HCT116 (cell line): ENCODE results near the gene BACE1.

ENCODE experiments used
- CEBPB ChIP-seq: IDR thresholded peaks from 2 replicates; pipeline ENCODE4 v1.6.1; 2012; ENCODE audit warnings: low read depth
- ELF1 ChIP-seq: IDR thresholded peaks from 2 replicates; pipeline ENCODE4 v1.6.1; 2012; ENCODE audit warnings: low read depth, borderline replicate concordance
- EZH2 ChIP-seq: fragments of 200-600 bp; sonication (generic); IDR thresholded peaks from 2 replicates; pipeline ENCODE4 v1.6.1; 2017; ENCODE audit warnings: antibody characterized with exemption, mixed run types
- POLR2A ChIP-seq: IDR thresholded peaks from 2 replicates; pipeline ENCODE4 v1.7.0; 2011; ENCODE audit warnings: borderline replicate concordance; ENCODE audit not compliant: insufficient read depth, insufficient read length; ENCODE audit errors: extremely low read depth
- POLR2AphosphoS5 ChIP-seq: IDR thresholded peaks from 2 replicates; pipeline ENCODE4 v1.6.1; 2011; ENCODE audit warnings: mild to moderate bottlenecking, low read depth, low read length, moderate library complexity
- RAD21 ChIP-seq: IDR thresholded peaks from 2 replicates; pipeline ENCODE4 v1.6.1; 2012; ENCODE audit warnings: low read depth, mild to moderate bottlenecking
- SP1 ChIP-seq: IDR thresholded peaks from 2 replicates; pipeline ENCODE4 v1.6.1; 2012; ENCODE audit warnings: low read depth
- SRF ChIP-seq: IDR thresholded peaks from 2 replicates; pipeline ENCODE4 v1.6.1; 2012; ENCODE audit warnings: low read depth
- ZFX ChIP-seq: fragments of 450-650 bp; IDR thresholded peaks from 2 replicates; pipeline ENCODE4 v1.6.1; 2017
- TF ChIP-seq, protein P1 (sequence below), 3 experiments: fragments of 200-600 bp in 1 of 3; sonication (generic) in 1 of 3; IDR thresholded peaks in 2 of 3; conservative IDR thresholded peaks in 1 of 3; 2 replicates each; pipeline ENCODE4 v1.5.1; 2012 to 2017; ENCODE audit warnings: low read depth in 2 of 3, low read length in 2 of 3, antibody characterized with exemption in 1 of 3, borderline replicate concordance in 1 of 3, control low read depth in 1 of 3, mild to moderate bottlenecking in 1 of 3, mixed read lengths in 1 of 3, mixed run types in 1 of 3, moderate library complexity in 1 of 3; ENCODE audit not compliant: insufficient read depth in 1 of 3
- TF ChIP-seq, protein P2 (sequence below): IDR thresholded peaks from 2 replicates; pipeline ENCODE4 v1.6.1; 2011; ENCODE audit warnings: mild to moderate bottlenecking, low read length, moderate library complexity; ENCODE audit not compliant: insufficient replicate concordance; ENCODE audit errors: extremely low read depth
- TF ChIP-seq, protein P3 (sequence below): IDR thresholded peaks from 2 replicates; pipeline ENCODE4 v1.6.1; 2012; ENCODE audit warnings: low read depth
- TF ChIP-seq, protein P4 (sequence below): IDR thresholded peaks from 2 replicates; pipeline ENCODE4 v1.6.1; 2012

DNA sequence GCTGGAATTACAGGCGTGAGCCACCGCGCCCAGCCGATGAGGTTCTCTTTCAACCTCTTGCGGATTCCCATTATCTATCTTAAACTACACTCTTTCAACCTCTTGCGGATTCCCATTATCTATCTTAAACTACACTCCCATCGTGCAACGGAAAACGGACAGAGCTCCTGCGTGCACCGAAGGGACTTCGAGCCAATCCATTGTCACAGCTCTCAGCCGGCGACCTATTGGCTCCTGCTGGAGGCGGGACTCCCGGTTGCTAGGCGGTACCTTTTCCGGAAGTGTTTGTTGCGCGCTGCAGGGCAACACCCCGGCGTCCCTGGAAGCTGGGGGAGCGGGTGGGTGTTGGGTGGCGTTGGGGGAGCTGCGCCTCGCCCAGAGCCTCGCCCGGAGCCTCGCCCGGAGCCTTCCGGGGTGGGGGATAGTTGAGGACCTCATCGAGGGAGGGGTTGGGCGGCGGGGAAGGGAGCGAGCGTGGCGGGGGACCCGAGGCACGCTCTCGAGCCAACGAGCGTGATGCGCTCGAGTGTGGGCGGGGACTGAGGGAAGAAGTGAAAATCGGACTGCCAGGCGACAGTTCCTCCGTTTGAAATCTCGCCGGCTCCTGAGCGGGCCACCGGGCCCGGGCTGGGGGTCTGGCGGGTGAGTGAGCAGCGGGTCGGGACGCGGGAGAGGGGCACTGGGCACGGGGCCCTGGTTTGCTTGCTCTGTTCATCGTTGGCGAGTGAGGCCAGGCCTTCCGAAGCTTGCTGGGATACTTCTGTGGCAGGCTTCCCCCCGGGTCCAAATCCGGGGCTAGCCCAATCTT is 11.7 kb upstream of the BACE1 start, which contains the start of gene CEP164:
- TF ChIP-seq, protein P1, sequence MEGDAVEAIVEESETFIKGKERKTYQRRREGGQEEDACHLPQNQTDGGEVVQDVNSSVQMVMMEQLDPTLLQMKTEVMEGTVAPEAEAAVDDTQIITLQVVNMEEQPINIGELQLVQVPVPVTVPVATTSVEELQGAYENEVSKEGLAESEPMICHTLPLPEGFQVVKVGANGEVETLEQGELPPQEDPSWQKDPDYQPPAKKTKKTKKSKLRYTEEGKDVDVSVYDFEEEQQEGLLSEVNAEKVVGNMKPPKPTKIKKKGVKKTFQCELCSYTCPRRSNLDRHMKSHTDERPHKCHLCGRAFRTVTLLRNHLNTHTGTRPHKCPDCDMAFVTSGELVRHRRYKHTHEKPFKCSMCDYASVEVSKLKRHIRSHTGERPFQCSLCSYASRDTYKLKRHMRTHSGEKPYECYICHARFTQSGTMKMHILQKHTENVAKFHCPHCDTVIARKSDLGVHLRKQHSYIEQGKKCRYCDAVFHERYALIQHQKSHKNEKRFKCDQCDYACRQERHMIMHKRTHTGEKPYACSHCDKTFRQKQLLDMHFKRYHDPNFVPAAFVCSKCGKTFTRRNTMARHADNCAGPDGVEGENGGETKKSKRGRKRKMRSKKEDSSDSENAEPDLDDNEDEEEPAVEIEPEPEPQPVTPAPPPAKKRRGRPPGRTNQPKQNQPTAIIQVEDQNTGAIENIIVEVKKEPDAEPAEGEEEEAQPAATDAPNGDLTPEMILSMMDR (IDR thresholded peaks at IDR 0.05 in 2 of 3, conservative IDR thresholded peaks at IDR 0.05 in 1 of 3; ENCODE audit: borderline replicate concordance in 1 of 3, insufficient read depth in 1 of 3, low read depth in 2 of 3, low read length in 2 of 3) = no peak
- no peak for TF ChIP-seq SRF
- TF ChIP-seq POLR2AphosphoS5 = peak; percentile 70
- no peak for TF ChIP-seq POLR2A
- no peak for TF ChIP-seq EZH2
- peak; percentile 80 for TF ChIP-seq ELF1
- TF ChIP-seq RAD21 = no peak
- peak; percentile 92 for TF ChIP-seq SP1
- TF ChIP-seq, protein P2, sequence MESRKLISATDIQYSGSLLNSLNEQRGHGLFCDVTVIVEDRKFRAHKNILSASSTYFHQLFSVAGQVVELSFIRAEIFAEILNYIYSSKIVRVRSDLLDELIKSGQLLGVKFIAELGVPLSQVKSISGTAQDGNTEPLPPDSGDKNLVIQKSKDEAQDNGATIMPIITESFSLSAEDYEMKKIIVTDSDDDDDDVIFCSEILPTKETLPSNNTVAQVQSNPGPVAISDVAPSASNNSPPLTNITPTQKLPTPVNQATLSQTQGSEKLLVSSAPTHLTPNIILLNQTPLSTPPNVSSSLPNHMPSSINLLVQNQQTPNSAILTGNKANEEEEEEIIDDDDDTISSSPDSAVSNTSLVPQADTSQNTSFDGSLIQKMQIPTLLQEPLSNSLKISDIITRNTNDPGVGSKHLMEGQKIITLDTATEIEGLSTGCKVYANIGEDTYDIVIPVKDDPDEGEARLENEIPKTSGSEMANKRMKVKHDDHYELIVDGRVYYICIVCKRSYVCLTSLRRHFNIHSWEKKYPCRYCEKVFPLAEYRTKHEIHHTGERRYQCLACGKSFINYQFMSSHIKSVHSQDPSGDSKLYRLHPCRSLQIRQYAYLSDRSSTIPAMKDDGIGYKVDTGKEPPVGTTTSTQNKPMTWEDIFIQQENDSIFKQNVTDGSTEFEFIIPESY = no peak
- TF ChIP-seq CEBPB = no peak
- TF ChIP-seq, protein P3, sequence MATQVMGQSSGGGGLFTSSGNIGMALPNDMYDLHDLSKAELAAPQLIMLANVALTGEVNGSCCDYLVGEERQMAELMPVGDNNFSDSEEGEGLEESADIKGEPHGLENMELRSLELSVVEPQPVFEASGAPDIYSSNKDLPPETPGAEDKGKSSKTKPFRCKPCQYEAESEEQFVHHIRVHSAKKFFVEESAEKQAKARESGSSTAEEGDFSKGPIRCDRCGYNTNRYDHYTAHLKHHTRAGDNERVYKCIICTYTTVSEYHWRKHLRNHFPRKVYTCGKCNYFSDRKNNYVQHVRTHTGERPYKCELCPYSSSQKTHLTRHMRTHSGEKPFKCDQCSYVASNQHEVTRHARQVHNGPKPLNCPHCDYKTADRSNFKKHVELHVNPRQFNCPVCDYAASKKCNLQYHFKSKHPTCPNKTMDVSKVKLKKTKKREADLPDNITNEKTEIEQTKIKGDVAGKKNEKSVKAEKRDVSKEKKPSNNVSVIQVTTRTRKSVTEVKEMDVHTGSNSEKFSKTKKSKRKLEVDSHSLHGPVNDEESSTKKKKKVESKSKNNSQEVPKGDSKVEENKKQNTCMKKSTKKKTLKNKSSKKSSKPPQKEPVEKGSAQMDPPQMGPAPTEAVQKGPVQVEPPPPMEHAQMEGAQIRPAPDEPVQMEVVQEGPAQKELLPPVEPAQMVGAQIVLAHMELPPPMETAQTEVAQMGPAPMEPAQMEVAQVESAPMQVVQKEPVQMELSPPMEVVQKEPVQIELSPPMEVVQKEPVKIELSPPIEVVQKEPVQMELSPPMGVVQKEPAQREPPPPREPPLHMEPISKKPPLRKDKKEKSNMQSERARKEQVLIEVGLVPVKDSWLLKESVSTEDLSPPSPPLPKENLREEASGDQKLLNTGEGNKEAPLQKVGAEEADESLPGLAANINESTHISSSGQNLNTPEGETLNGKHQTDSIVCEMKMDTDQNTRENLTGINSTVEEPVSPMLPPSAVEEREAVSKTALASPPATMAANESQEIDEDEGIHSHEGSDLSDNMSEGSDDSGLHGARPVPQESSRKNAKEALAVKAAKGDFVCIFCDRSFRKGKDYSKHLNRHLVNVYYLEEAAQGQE = no peak
- TF ChIP-seq ZFX = peak; percentile 47; the same call in 1 of the 2 replicates
- TF ChIP-seq, protein P4, sequence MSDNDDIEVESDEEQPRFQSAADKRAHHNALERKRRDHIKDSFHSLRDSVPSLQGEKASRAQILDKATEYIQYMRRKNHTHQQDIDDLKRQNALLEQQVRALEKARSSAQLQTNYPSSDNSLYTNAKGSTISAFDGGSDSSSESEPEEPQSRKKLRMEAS = peak; percentile 69
